Loucy (cell line): ENCODE results near the gene PARD3B.

Experiments
- H2AFZ ChIP-seq: fragments of 200-600 bp; sonication (generic); 2 replicates; pipeline ENCODE4 v1.6.0; 2016; ENCODE audit warnings: antibody characterized with exemption, mild to moderate bottlenecking, low read length, moderate library complexity
- H3F3A ChIP-seq: fragments of 200-600 bp; 2 replicates; pipeline ENCODE4 v1.6.0; 2016; ENCODE audit warnings: antibody characterized with exemption, low read depth, mild to moderate bottlenecking
- H3K27me3 ChIP-seq: fragments of 200-600 bp; sonication (generic); 2 replicates; pipeline ENCODE4 v1.6.1; 2014; ENCODE audit warnings: low read length, mild to moderate bottlenecking; ENCODE audit not compliant: insufficient read depth, poor library complexity, severe bottlenecking
- H3K36me3 ChIP-seq: fragments of 200-600 bp; sonication (generic); 2 replicates; pipeline ENCODE4 v1.6.1; 2016; ENCODE audit warnings: low read length; ENCODE audit not compliant: insufficient read depth
- H3K4me1 ChIP-seq: fragments of 200-600 bp; sonication (generic); 2 replicates; pipeline ENCODE4 v1.5.1; 2014; ENCODE audit warnings: low read length, mild to moderate bottlenecking; ENCODE audit not compliant: insufficient read depth, poor library complexity, severe bottlenecking
- H3K4me2 ChIP-seq: fragments of 200-600 bp; sonication (generic); 2 replicates; pipeline ENCODE4 v1.6.0; 2014; ENCODE audit warnings: antibody characterized with exemption, low read length, low read depth, mild to moderate bottlenecking; ENCODE audit not compliant: poor library complexity, severe bottlenecking
- H3K4me3 ChIP-seq: fragments of 200-600 bp; sonication (generic); 2 replicates; pipeline ENCODE4 v1.5.1; 2014; ENCODE audit warnings: low read length, mild to moderate bottlenecking, mixed read lengths; ENCODE audit not compliant: poor library complexity, severe bottlenecking
- H3K79me2 ChIP-seq: fragments of 200-600 bp; sonication (generic); 2 replicates; pipeline ENCODE4 v1.6.1; 2014; ENCODE audit warnings: low read length; ENCODE audit not compliant: insufficient read depth
- H3K9ac ChIP-seq: fragments of 200-600 bp; sonication (generic); 2 replicates; pipeline ENCODE4 v1.6.0; 2014; ENCODE audit warnings: mild to moderate bottlenecking, low read depth, low read length, moderate library complexity; ENCODE audit not compliant: poor library complexity, severe bottlenecking
- H3K9me2 ChIP-seq: fragments of 200-600 bp; sonication (generic); replicated peaks from 2 replicates; pipeline ENCODE4 v1.6.1; 2016; ENCODE audit warnings: low read depth, low read length, mixed read lengths
- H3K9me3 ChIP-seq: fragments of 200-600 bp; sonication (generic); 2 replicates; pipeline ENCODE4 v1.6.1; 2014; ENCODE audit warnings: mild to moderate bottlenecking, antibody characterized with exemption, low read length, low read depth; ENCODE audit not compliant: insufficient read depth
- H4K20me1 ChIP-seq: fragments of 200-600 bp; sonication (generic); 2 replicates; pipeline ENCODE4 v1.6.0; 2014; ENCODE audit warnings: antibody characterized with exemption, low read length, mild to moderate bottlenecking; ENCODE audit not compliant: insufficient read depth, poor library complexity, severe bottlenecking
- CTCF ChIP-seq: fragments of 200-600 bp; sonication (generic); conservative IDR thresholded peaks from 2 replicates; pipeline ENCODE4 v1.5.1; 2014; ENCODE audit warnings: mild to moderate bottlenecking, antibody characterized with exemption, low read length
- EZH2phosphoT487 ChIP-seq: fragments of 200-600 bp; IDR thresholded peaks from 2 replicates; pipeline ENCODE4 v1.6.1; 2018; ENCODE audit warnings: antibody characterized with exemption, mild to moderate bottlenecking, moderate library complexity, borderline replicate concordance

The PARD3B gene

GRCh38 chr2:205193836-205194228 is 648.6 kb downstream of the PARD3B start:
- Histone ChIP-seq H3K9me2 (no peaks in the 10 kb centered on the region), H3K9ac (no peak overlapping the region), H3K4me2 (no peak overlapping the region), H3K4me3 (no peak overlapping the region), H4K20me1 (no peaks in the 10 kb centered on the region), H2AFZ (no peak overlapping the region), H3K9me3 (no peaks in the 10 kb centered on the region), H3K36me3 (no peaks in the 10 kb centered on the region), H3F3A (no peaks in the 10 kb centered on the region), H3K79me2 (no peaks in the 10 kb centered on the region), H3K4me1 (peaks cover 7% of the 10 kb centered on the region), H3K27me3 (no peaks in the 10 kb centered on the region)
- no peak for TF ChIP-seq EZH2phosphoT487

GRCh38 chr2:205197468-205198139 is 652.3 kb downstream of the PARD3B start:
- Histone ChIP-seq H3K4me3 (no peak overlapping the region), H2AFZ (no peak overlapping the region), H4K20me1 (no peaks in the 10 kb centered on the region), H3K79me2 (no peaks in the 10 kb centered on the region), H3K4me1 (peaks cover 7% of the 10 kb centered on the region), H3K4me2 (no peak overlapping the region), H3F3A (no peaks in the 10 kb centered on the region), H3K9ac (no peak overlapping the region), H3K27me3 (no peaks in the 10 kb centered on the region), H3K36me3 (no peaks in the 10 kb centered on the region), H3K9me2 (no peaks in the 10 kb centered on the region), H3K9me3 (no peaks in the 10 kb centered on the region)
- TF ChIP-seq CTCF: no peak
- no peak for TF ChIP-seq EZH2phosphoT487

DNA sequence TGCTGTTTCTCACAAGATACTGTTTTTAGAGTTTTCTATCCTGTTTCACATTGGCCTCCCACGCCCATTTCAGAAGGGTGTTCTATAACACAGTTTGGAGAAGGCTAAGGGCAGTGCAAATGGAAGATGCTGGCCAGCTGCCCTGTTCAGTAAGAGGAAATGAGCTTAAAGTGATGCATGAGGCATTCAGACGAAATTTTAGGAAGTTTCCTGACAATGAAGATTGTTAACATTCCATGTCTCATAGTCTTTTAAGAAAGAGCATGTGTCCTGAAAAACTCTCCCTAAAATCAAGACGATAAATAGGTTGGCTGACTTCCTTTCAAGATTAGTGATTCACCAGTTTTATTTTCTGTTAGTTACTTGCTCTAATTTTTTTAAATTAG is 652.9 kb downstream of the PARD3B start:
- Histone ChIP-seq H3K4me2 (no peak overlapping the region), H4K20me1 (no peaks in the 10 kb centered on the region), H3K9me2 (no peaks in the 10 kb centered on the region), H2AFZ (no peak overlapping the region), H3K79me2 (no peaks in the 10 kb centered on the region), H3K9ac (no peak overlapping the region), H3K27me3 (no peaks in the 10 kb centered on the region), H3K36me3 (no peaks in the 10 kb centered on the region), H3K4me1 (peaks cover 7% of the 10 kb centered on the region), H3K9me3 (no peaks in the 10 kb centered on the region), H3F3A (no peaks in the 10 kb centered on the region), H3K4me3 (no peak overlapping the region)
- no peak for TF ChIP-seq EZH2phosphoT487
- TF ChIP-seq CTCF: no peak
